PC-9 (cell line): ENCODE results near the gene PRKCB. TPM values are rescaled to one million over a fixed set of nuclear protein-coding genes. Genes with fewer than 3 reads are reported as not detected.

Experiments
- BruUV-seq: library from RNA; stranded (reverse); fragments of 400-500 nt; replicated peaks from 2 replicates; lab custom pipeline; 2021; lab: Mats Ljungman, UMichigan
- CTCF ChIA-PET: fragments of 300-600 bp; sonication (Branson Sonifier 250); formaldehyde crosslinking; loops from one replicate; lab custom pipeline; 2022; ENCODE audit warnings: antibody characterized with exemption; lab: Charles Lee
- POLR2A ChIA-PET: fragments of 300-600 bp; sonication (Branson Sonifier 250); formaldehyde crosslinking; loops from one replicate; lab custom pipeline; 2022; ENCODE audit warnings: antibody characterized with exemption; ENCODE audit not compliant: unreplicated experiment; lab: Charles Lee
- DNase-seq, 2 experiments: peaks; one replicate each; pipeline versions ENCODE4 v3.0.0 to v3.0.0-alpha.2; 2015 to 2022; ENCODE audit warnings: mixed read lengths in 1 of 2
- H2AFZ ChIP-seq: fragments of 200-600 bp; sonication (generic); 2 replicates; pipeline ENCODE4 v1.8.1; 2017; ENCODE audit warnings: antibody characterized with exemption
- H3F3A ChIP-seq: fragments of 200-600 bp; sonication (generic); 2 replicates; pipeline ENCODE4 v1.8.1; 2017; ENCODE audit warnings: antibody characterized with exemption, mild to moderate bottlenecking, low read depth; ENCODE audit not compliant: insufficient read depth
- H3K27ac ChIP-seq: fragments of 200-600 bp; sonication (generic); 2 replicates; pipeline ENCODE4 v1.6.1; 2016; ENCODE audit warnings: mixed run types
- H3K27me3 ChIP-seq: fragments of 200-600 bp; sonication (generic); 2 replicates; pipeline ENCODE4 v1.6.1; 2016; ENCODE audit warnings: low read depth, mixed run types; ENCODE audit not compliant: insufficient read depth
- H3K36me3 ChIP-seq: fragments of 200-600 bp; sonication (generic); 2 replicates; pipeline ENCODE4 v1.6.1; 2016; ENCODE audit warnings: low read depth, mixed run types
- H3K4me1 ChIP-seq: fragments of 200-600 bp; sonication (generic); replicated peaks from 2 replicates; pipeline ENCODE4 v1.6.1; 2016; ENCODE audit warnings: mixed run types; ENCODE audit not compliant: insufficient read depth
- H3K4me2 ChIP-seq: fragments of 200-600 bp; sonication (generic); 2 replicates; pipeline ENCODE4 v1.6.1; 2017; ENCODE audit warnings: mixed run types
- H3K4me3 ChIP-seq: fragments of 200-600 bp; sonication (generic); 2 replicates; pipeline ENCODE4 v1.6.1; 2016; ENCODE audit warnings: mixed run types
- H3K79me2 ChIP-seq: fragments of 200-600 bp; sonication (generic); 2 replicates; pipeline ENCODE4 v1.6.1; 2017; ENCODE audit warnings: low read depth, mixed run types
- H3K9me2 ChIP-seq: fragments of 200-600 bp; sonication (generic); 2 replicates; pipeline ENCODE4 v1.8.1; 2017; ENCODE audit warnings: mild to moderate bottlenecking; ENCODE audit not compliant: insufficient read depth
- H3K9me3 ChIP-seq: fragments of 200-600 bp; sonication (generic); 2 replicates; pipeline ENCODE4 v1.8.1; 2016; ENCODE audit warnings: low read depth; ENCODE audit not compliant: insufficient read depth
- H4K20me1 ChIP-seq: fragments of 200-600 bp; sonication (generic); 2 replicates; pipeline ENCODE4 v1.8.1; 2017; ENCODE audit not compliant: insufficient read depth
- CTCF ChIP-seq: fragments of 200-600 bp; sonication (generic); conservative IDR thresholded peaks from 2 replicates; pipeline ENCODE4 v1.6.1; 2017; ENCODE audit warnings: mixed run types, antibody characterized with exemption, mild to moderate bottlenecking, moderate library complexity
- EZH2 ChIP-seq: fragments of 200-600 bp; sonication (generic); IDR thresholded peaks from 2 replicates; pipeline ENCODE4 v1.8.0; 2017; ENCODE audit warnings: antibody characterized with exemption, low read depth
- intact Hi-C: fragments of 100-400 bp; cut with micrococcal nuclease; formaldehyde crosslinking; loops from one replicate; pipeline ENCODE4 v1.10.0; 2022; ENCODE audit not compliant: unreplicated experiment
- total RNA-seq: library from RNA; stranded (reverse); gene quantifications from 2 replicates; pipeline ENCODE4 v1.2.3, GENCODE V29; 2021

The PRKCB gene
- total RNA-seq, 1 experiment from 2014 or later, result not detected

- no peak overlapping the region for H3K27ac ChIP-seq
- H3F3A ChIP-seq, result no peaks in the 10 kb centered on the region
- peaks cover 39% of the 10 kb centered on the region for H3K27me3 ChIP-seq
- intact Hi-C loops, result loop anchor here (10.0 kb wide), 1 partner anchor 90 kb away; no protein-coding TSS in a partner anchor
- H3K4me2 ChIP-seq, result no peak overlapping the region
- H3K36me3 ChIP-seq, result no peaks in the 10 kb centered on the region
- H3K9me2 ChIP-seq, result no peaks in the 10 kb centered on the region
- no peaks in the 10 kb centered on the region for H3K4me1 ChIP-seq
- peaks cover 4% of the 10 kb centered on the region; the same call in 1 of the 2 replicates for H3K9me3 ChIP-seq
- POLR2A ChIA-PET, result no interaction called here
- no peak for TF ChIP-seq CTCF
- TF ChIP-seq EZH2, result no peak
- no TSS peak for BruUV-seq
- no peaks in the 10 kb centered on the region for H4K20me1 ChIP-seq
- H2AFZ ChIP-seq, result no peak overlapping the region
- H3K4me3 ChIP-seq, result no peak overlapping the region
- CTCF ChIA-PET, result no interaction called here
- no peak for DNase-seq
- H3K79me2 ChIP-seq, result no peaks in the 10 kb centered on the region
These were observed 10.9 kb upstream of the PRKCB start for GRCh38 chr16:23824909-23825308.

- POLR2A ChIA-PET, result no interaction called here
- no peak for TF ChIP-seq EZH2
- TF ChIP-seq CTCF, result no peak
These were observed 9.2 kb upstream of the PRKCB start for GRCh38 chr16:23826528-23827045.

GRCh38 chr16:23827057-23827456 lies 8.7 kb upstream of the PRKCB start:
- CTCF ChIA-PET, result no interaction called here
- H3K9me3 ChIP-seq, result peaks cover 4% of the 10 kb centered on the region; the same call in 1 of the 2 replicates
- H3K79me2 ChIP-seq, result no peaks in the 10 kb centered on the region
- H3K9me2 ChIP-seq, result no peaks in the 10 kb centered on the region
- intact Hi-C loops, result loop anchor here (10.0 kb wide), 1 partner anchor 88 kb away; no protein-coding TSS in a partner anchor
- POLR2A ChIA-PET, result no interaction called here
- H3K4me3 ChIP-seq, result no peak overlapping the region
- no peaks in the 10 kb centered on the region for H4K20me1 ChIP-seq
- no peak for DNase-seq
- no peak overlapping the region for H3K27ac ChIP-seq
- H3K4me1 ChIP-seq, result no peaks in the 10 kb centered on the region
- H3K36me3 ChIP-seq, result no peaks in the 10 kb centered on the region
- no peaks in the 10 kb centered on the region for H3F3A ChIP-seq
- H3K4me2 ChIP-seq, result no peak overlapping the region
- H3K27me3 ChIP-seq, result peaks cover 40% of the 10 kb centered on the region
- no peak overlapping the region for H2AFZ ChIP-seq
- TF ChIP-seq EZH2, result no peak
- TF ChIP-seq CTCF, result no peak
- no TSS peak for BruUV-seq

More at GRCh38 chr16:23826528-23827045, 9.2 kb upstream of the PRKCB start:
- DNase-seq, result no peak
- no peaks in the 10 kb centered on the region for H3K4me1 ChIP-seq
- no peaks in the 10 kb centered on the region for H3K9me2 ChIP-seq
- no peaks in the 10 kb centered on the region for H3F3A ChIP-seq
- intact Hi-C loops, result loop anchor here (10.0 kb wide), 1 partner anchor 88 kb away; no protein-coding TSS in a partner anchor
- no peak overlapping the region for H2AFZ ChIP-seq
- H3K27me3 ChIP-seq, result peaks cover 40% of the 10 kb centered on the region; the same call in 1 of the 2 replicates
- no peaks in the 10 kb centered on the region for H3K36me3 ChIP-seq
- no TSS peak for BruUV-seq
- no peak overlapping the region for H3K27ac ChIP-seq
- CTCF ChIA-PET, result no interaction called here
- no peak overlapping the region for H3K4me3 ChIP-seq
- H3K9me3 ChIP-seq, result peaks cover 4% of the 10 kb centered on the region; the same call in 1 of the 2 replicates
- H4K20me1 ChIP-seq, result no peaks in the 10 kb centered on the region
- H3K4me2 ChIP-seq, result no peak overlapping the region
- no peaks in the 10 kb centered on the region for H3K79me2 ChIP-seq
